AG08395 (cell line): ENCODE results near the gene GRIK2.
"Not testable (repeated sequence)": the region's sequence is repeated elsewhere in the genome, so short reads cannot be mapped to it uniquely, and the experiment has no call there.

ENCODE experiments used
- DNase-seq: peaks from one replicate; pipeline ENCODE4 v3.0.0; 2012; ENCODE audit warnings: mixed read lengths, low spot score

Gene GRIK2

GRCh38 chr6:101393251-101393828 lies at the start of gene GRIK2:
GRIK2 (plus strand) TSS chr6:101393708.
- DNase-seq, result peak; percentile 73

GRCh38 chr6:101344885-101345284 lies 48.6 kb upstream of the GRIK2 start:
- no peak for DNase-seq

GRCh38 chr6:101348816-101349215 lies 44.7 kb upstream of the GRIK2 start:
- DNase-seq, result no peak

- DNase-seq, result not testable (repeated sequence)
These were observed 42.9 kb upstream of the GRIK2 start for GRCh38 chr6:101350631-101351030.

GRCh38 chr6:101351173-101351572 lies 42.3 kb upstream of the GRIK2 start:
- DNase-seq, result no peak

GRCh38 chr6:101352316-101352715 lies 41.2 kb upstream of the GRIK2 start:
- DNase-seq, result no peak

GRCh38 chr6:101365181-101365580 lies 28.3 kb upstream of the GRIK2 start:
- DNase-seq, result no peak

GRCh38 chr6:101379926-101380325 lies 13.6 kb upstream of the GRIK2 start:
- DNase-seq, result no peak

- DNase-seq, result no peak
These were observed 12.4 kb upstream of the GRIK2 start for GRCh38 chr6:101380897-101381630.

- DNase-seq, result not testable (repeated sequence)
These were observed 9.8 kb upstream of the GRIK2 start for GRCh38 chr6:101383747-101384146.

- DNase-seq, result peak; percentile 12
These were observed 6.5 kb upstream of the GRIK2 start for GRCh38 chr6:101386982-101387381.

- peak; percentile 67 for DNase-seq
These were observed 1.5 kb upstream of the GRIK2 start for GRCh38 chr6:101391772-101392585.

- peak; percentile 6 for DNase-seq
These were observed 800 bp upstream of the GRIK2 start for GRCh38 chr6:101392586-101393230.

GRCh38 chr6:101393829-101394251 lies 332 bp downstream of the GRIK2 start:
- DNase-seq, result peak; percentile 58

- DNase-seq, result no peak
These were observed 1.4 kb downstream of the GRIK2 start for GRCh38 chr6:101394936-101395335.

- no peak for DNase-seq
These were observed 1.8 kb downstream of the GRIK2 start for GRCh38 chr6:101395345-101395744.

- DNase-seq, result peak; percentile 42
These were observed 3.2 kb downstream of the GRIK2 start for GRCh38 chr6:101396548-101397173.

GRCh38 chr6:101397199-101397598 lies 3.7 kb downstream of the GRIK2 start:
- no peak for DNase-seq

- no peak for DNase-seq
These were observed 5.5 kb downstream of the GRIK2 start for GRCh38 chr6:101398716-101399615.

GRCh38 chr6:101399616-101400162 lies 6.2 kb downstream of the GRIK2 start:
- no peak for DNase-seq
